DMS114 treated with DMSO at 0.1 percent for 48 hours (cell line): ENCODE data around the gene PABPN1.

Source experiments
- DNase-seq: peaks from one replicate; lab custom pipeline; 2025; ENCODE audit not compliant: unreplicated experiment; lab: John Stamatoyannopoulos, UW

Gene PABPN1

DNA sequence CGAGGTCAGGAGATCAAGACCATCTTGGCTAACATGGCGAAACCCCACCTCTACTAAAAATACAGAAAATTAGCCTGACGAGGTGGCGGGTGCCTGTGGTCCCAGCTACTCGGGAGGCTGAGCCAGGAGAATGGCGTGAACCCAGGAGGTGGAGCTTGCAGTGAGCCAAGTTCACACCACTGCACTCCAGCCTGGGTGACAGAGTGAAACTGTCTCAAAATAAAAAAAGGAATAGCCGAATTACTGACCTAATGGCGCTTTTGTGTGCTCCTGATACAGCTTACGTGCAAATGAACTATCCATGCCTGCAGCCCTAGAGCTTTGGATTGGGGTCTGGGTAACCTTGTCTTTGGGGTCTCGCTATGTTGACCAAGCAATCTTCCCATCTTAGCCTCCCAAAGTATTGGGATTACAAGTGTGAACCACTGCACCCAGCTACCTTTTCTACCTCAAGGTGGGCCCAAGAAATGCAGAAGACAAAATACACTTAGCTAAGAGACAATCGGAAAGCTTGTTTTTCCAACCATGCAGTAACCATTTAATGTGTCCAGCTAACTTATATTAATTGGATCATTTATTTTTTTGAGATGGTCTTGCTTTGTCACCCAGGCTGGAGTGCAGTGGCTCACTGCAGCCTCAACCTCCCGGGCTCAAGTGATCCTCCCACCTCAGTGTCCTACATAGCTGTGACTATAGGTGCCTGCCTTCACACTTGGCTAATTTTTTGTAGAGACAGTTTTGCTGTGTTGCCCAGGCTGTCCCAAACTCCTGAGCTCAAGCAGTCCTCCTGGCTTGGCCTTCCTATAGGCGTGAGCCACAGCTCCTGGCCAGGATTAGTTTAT, 5.5 kb downstream of the PABPN1 start:
- no peak for DNase-seq

DNA sequence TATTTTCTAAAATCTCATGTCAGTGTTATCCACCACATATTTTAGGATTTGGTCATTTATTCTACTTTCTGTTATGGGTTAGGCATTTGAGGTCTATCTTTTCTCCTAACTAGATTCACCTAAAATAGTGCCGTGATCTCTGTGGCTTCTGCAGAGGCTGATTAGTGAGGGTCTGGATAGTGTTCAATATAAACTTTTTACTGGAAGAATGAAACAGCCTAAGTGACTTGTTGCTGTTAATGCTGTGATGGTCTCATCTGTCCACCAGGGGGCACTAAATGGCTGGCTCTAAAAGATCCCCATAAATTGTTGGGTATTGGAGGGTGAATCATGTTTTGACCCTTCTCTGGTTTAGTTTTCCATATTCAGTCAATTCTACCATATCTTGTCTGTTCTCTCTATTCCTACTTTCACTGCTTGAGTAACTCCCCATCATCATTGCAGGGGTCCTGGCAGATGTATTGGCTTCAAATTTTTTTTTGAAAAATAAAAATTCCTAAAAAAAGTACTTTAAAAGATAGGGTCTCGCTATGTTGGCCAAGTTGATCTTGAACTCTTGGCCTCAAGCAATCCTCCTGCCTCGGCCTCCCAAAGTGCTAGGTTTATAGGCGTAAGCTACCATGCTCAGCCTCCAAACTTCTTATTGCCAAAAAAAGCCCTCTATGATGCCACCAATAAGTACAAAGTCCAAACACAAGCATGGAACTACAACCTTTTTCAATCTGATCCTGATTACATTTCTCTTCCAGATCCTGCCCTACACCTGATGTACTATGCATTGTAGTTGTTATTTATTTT, 6.9 kb downstream of the PABPN1 start:
- DNase-seq: peak; percentile 51

DNA sequence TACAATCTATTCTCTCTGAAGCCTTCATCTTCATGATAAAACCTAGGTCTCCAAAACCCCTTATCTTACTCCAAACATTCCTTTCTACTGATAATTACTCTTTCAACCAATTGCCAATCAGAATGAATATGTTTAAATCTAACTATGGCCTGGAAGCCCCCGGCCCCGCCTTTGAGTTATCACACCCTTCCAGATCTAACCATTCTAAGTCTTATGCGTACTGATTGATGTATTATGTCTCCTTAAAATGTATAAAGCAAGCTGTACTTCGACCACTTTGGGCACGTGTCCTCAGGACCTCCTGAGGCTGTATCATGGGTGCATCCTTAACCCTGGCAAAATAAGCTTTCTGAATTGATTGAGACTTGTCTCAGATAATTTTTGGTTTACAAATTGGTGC, 14.4 kb downstream of the PABPN1 start:
- DNase-seq: no peak

DNA sequence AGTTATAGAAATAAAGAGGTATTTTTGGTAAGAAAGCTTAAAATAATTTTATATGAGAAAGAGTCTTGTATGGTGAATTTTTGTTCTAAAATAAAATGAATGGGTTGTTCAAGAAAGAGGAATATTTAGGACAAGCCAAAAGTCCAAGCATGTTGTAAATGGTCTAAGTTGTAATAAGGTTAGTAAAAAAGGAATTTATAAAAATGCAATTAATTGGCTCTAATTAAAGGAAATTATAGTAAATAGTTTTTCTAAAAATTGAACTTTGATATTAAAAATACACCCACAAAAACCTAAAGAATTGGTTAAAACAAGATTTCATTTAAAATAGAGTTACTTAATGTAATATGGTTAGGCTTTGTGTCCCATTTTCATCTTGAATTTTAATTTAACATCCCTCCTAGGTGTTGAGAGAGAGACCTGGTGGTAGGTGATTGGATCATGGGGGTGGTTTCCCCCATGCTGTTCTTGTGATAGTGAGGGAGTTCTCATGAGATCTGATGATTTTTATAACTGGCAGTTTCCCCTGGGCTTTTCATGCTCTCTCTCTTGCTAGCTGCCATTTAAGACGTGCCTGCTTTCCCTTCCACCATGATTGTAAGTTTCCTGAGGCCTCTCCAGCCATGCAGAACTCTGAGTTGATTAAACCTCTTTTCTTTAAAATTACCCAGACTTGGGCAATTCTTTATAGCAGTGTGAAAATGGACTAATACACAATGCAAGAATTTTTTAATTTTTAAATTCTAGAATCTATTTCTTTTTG, 18.4 kb downstream of the PABPN1 start:
- DNase-seq: no peak

DNA sequence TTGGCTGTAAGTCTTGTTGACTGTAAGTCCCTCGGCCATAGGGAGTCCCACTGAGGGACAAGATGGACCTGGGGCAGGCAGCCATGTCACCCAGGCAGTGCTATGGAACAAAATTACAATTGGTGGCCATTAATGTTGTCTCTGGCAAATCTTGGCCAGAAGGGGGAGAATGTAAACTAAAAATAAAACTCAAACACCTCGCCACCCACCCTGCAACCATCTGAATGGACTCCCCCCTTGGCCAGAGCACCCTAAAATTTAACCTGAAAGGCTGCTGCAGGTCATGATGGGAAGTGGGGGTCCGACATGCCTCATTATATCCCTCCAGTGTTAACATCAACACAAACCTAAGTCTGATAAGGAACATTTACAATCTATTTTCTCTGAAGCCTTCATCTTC, 23.2 kb downstream of the PABPN1 start:
- no peak for DNase-seq

DNA sequence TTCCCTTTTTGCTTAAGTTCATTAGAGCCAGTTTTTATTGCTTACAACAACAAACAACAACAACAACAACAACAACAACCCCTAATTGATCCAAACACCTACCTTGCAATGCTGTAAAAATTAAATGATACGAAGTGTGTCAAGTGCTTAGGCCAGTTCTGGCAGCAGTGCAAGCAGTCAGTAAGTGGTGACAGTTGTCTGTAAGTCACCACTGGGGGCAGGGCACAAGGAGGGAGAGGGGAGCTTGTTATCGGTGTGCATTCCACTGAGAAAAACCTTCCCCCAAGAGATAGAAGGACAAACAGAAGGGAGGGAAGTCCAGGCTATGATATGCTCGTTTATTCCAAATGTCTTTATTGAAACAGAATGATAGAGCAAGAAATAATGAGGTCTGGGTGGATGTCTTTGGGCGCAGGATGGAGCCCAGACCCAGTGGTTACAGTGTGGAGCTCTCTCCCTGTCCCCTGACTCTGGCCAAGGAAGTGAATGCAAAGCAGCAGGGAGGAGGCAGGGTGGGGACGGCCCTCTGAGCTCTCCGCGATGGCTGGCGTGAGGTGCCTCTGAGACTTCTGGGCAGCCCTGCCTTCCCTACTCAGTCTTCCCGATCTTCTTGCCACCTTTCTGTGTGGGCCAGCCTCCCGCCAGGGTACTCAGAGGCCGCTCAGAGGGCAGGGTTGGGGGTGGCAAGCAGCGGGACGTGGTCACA, 24.9 kb downstream of the PABPN1 start:
- no peak for DNase-seq

DNA sequence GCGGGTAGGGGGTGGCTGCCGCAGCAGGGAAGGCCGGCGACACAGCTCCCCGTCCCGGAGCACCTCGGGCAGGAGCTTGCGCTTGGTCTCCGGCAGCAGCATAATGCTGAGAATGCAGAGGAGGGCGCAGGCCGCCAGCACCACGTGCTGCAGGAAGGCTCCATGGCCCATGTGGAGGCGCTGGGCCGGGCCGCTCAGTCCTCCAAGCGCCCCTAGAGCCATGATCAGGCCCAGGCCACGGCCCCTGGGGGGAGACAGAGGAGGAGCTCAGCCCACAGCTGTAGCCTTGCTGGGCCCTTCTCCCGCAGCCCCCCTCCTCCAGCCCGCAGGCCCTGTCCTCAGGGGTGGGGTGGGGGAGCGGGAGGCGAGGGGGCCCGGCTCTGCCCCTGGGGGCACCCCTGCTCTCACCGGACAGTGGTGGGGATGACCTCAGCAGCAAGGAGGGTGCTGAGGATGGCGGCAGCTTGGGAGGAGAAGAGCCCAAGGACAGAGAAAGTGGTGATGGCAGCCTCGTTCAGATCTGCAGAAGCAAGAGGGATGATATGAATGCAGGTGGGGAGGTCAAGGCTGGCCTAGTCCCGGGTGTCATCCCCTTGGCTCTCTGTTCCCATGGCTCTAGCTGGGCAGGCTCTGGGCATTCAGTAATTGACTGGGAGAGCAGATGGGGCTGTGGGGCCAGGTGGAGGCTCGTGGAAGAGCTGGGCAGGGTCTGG, 25.6 kb downstream of the PABPN1 start:
- DNase-seq: no peak

DNA sequence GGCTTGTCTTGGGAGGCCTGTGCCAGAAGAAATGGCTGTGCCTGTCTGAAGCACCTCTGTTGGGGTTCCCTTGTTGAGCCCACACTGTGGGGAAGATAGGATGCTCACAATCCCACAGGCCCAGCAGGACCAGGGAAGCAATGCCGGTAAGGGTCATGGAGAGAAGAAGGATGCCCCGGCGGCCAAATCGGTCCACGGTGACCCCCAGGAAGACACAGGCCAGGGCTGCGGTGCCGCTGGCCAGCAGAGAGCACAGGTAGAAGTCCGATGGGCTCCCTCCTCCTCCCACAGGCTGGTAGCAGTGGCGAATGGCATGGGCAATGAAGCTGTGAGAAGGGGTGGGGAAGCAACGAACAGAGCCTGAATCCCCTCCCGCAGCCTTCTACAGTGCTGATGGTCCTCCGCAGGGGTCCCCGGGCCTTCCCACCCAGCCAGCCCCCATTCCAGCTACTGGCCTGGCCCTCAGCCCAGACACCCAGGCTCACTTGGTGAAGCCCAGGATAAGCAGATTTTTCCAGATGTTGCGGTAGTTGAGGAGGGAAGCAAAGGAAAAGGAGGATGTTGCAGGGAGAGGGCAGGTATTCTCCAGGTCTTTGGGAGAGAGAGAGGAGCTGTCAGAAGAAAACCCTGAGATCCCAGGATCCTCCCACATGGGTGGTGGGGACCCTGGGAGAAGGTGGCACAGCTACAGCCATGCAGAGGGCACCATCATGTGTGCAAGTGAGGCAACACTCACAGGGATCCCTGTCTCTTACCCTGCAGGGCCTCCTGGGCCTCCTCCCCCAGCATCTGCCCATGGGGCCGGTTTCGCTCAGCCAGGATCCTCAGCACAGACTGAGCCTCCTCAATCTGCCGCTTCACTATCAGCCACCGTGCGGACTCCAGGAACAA, 26.4 kb downstream of the PABPN1 start:
- DNase-seq: no peak

DNA sequence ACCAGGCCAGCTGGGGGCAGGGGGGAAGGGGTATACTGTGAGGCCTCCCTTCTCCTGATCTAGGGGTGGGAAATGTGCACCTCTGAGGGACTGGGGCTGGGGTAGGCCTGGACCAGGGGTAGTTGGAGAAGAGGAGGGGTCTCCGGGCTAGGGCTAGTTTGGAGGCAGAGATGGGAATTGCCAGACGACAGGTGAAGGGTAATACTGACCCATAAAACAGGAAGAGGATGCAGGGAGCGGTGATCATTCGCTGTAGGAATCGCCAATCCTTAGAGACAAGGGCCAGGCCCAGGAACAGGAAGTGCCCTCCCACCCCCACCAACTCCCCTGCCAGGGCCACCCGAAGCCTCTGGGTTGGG, 27.0 kb downstream of the PABPN1 start:
- DNase-seq: no peak

DNA sequence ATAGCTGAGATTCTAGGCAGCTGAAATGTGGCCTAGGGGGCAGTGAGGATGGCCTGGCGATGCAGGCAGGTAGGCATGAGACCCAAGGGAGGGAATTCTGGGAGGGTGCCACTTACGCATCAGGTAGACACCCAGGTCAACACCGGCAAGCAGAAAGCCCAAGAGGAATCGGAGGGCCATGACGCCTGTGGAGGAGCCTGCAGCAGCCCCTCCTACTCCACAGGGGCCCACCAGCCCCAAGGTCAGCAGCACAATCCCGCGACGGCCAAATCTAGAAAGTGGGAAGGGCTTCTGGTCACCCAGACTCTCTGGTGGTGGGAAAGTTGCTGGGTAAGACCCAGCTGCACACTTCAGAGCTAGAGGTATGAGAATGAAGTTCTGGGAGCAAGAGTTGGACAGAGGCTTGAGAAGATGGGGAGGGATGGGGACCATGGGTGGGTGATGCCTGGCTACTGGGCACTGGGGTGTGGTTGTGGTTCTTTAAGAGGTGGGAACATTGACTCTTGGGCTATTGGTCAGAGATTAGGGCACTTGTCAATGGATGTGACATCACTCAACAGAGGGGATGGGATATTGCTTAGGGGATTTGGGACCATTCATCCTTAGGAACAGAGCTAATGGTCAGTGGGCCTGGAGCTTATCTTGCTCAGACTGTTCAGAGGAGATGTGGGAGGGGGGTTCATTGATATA, 28.0 kb downstream of the PABPN1 start:
- DNase-seq: no peak

DNA sequence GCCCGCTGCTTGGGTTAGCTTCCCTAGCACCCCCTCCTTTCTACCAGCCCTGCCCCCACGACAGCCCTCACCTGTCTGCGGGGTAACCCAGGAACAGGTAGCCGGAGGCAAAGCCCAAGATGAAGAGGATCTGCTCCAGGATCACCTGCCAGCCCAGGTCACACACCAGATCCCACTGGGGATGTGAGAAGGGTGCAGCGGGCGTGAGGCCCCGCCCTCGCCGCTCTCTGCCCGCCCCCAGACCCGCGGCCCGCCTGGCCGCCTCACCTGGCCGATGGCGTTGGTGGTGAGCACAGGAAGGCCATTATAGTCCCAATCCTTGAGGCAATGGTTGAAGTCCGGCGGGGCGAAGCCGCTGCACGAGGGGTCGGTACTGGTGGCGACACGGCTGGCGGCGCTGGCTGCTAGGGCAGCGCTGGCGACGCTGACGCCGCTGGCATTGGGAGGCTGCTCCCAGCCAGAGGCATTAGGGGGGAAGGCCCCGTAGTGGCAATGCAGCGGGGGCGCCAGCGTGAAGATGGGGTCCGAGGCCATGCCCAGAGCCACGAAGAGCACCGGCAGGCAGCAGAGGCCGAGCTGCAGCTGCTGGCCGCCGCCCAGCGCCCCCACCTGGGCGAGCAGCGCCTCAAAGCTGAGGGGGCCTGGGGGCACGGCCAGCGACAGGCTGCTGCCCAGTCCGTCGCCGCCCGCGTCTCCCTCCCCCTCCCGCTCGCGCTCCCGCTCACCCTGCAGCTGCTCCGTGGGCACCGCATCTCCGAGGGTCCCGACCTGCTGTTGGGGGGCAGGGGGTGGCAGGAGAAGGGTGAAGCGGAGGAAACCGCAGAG, 30.6 kb downstream of the PABPN1 start:
- no peak for DNase-seq

DNA sequence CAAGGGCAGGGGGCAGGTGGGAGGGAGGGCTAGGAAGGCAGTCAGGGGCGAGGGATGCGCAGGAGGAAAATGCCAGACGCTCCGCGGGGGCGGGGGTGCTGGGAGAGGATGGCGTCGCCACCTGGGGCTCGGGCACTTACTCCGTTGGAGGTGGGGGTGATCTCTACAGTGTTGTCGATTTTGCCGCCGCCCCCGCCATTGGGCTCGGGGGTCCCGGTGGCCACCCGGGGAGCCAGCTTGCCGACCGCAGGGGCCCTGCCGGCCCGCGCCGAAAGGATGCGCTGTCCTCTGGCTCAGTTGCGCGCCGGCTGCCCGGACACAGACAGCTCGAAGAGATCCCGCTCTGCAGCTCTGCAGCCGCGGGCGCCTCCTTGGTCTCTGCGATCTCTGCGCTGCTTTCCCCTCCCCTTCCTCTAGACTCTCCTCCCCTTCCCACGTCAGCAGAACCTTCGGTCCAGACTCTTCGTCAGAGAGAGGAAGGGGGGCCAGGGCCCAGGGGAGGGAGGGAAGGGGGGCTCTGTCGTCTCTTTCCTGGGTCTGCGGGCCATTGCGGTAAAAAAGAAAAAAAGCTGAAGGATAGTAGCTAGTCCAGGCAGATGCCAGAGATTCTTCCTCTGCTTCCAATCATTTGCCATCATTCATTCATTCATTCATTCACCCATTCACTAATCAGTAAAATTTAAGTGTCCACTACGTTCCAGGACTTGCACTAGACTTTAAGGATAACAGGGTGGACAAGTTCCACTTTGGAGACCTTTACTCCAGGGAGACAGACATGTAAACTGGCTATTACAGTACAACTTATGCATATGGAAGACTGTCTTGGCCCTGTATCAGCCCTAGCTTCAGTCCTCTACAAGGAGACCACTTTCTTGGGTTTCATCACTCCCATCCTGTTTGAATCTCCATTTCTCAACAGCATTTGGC, 31.5 kb downstream of the PABPN1 start, which contains the start of gene SLC22A17:
SLC22A17 (minus strand) TSS at position 382 of the 927 bp plus-strand sequence.
- DNase-seq: peak; percentile 81

DNA sequence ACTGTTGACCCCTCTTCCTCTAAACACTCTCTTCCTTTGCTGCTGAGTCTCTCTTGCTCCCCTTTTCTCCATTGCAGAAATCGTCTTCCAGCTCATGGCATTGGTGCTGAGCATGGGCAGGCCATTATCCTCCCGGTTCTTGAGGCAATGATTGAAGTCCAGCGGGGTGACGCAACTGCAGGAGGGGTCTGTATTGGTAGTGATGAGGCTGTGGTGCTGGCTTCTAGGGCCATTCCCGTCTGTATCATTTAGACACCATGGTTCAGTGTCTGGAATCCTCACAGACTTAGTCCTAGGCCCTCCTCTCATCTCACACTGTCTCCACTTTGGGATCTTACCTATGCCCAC, 32.1 kb downstream of the PABPN1 start:
- DNase-seq: no peak

DNA sequence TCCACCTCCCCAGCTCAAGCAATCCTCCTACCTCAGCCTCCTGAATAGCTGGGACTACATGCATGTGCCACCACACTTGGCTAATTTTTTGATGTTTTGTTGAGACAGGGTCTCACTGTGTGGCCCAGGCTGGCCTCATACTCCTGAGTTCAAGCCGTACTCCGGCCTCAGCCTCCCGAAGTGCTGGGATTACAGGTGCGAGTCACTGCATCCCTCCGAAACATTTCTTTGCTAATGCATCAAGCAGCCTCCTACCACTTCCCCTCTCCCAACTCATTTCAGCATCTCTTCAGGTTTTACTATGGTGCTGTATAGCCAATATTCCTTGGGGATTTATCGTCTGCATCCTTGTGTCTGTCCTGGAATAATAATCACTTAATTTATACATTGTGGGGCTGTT, 33.7 kb downstream of the PABPN1 start:
- no peak for DNase-seq

DNA sequence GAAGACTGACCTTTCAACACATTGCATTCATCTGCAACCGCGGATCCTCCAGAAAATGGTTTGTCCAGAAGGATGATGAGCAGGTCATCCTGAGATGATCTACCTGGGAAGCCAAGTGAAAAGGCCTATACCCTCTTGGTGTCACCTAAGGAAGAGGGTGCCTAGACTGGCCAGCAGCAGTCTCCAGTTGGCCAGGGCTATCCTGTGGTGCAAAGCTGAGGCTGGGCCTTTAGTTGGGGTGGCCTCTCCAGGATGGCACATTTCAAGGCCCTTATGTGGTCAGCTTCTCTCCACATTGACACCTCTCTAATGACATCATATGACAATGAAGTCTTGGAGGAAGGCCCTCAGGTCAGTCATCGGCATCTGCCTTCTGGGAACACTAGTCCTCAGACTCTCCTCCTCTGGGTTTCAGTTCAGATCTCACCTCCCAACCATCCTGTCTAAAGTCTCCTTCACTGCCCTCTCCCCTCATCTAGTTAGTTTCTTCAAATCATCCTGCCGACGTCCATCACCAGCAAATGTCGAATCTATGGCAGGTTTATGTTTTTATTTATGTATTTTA, 34.7 kb downstream of the PABPN1 start:
- no peak for DNase-seq

DNA sequence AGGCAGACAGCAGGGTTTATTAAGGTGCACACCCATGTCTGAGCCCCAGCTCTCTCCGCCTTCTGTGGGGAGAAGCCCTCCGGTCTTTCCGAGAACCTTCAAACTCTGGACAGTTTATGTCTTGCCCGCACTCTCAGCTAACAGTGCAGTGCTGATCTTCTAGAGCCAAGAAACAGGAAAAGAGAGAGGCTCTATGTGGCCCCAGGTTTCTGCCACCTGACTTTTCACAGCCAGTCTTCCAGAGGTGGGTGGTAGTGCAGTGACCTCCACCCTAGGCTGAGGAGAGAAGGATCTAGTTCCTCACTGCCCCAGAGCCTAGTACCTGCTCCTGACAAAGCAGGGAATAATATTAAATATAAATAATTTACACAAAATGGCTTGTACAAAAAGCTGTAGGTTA, 35.4 kb downstream of the PABPN1 start:
- no peak for DNase-seq

DNA sequence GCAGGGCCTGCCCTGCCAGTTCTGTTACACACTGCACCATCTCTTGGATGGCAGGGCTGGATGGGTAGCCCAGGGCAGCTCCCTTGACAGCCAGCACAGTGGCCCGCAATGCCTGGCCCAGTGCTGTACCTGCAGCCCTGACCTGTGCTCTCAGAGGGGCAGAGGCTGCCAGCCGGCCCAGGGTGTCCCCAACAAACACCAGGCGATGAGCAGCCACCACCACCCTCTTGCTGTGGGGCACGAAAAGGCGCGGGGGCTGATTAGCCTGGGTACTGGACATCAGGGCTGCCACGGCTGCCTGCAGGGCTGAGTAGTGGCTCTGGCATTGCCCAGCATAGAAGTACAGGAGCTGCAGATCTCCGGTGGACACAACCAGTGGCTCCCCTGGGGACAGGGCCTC, 36.0 kb downstream of the PABPN1 start:
- no peak for DNase-seq
